Measurements from ENCODE around the gene SCP2. TPM values are rescaled to one million over a fixed set of nuclear protein-coding genes. Genes with fewer than 3 reads are reported as not detected.

The SCP2 gene
- total RNA-seq, 1 donor from 2014 or later: 57.5 TPM

DNA sequence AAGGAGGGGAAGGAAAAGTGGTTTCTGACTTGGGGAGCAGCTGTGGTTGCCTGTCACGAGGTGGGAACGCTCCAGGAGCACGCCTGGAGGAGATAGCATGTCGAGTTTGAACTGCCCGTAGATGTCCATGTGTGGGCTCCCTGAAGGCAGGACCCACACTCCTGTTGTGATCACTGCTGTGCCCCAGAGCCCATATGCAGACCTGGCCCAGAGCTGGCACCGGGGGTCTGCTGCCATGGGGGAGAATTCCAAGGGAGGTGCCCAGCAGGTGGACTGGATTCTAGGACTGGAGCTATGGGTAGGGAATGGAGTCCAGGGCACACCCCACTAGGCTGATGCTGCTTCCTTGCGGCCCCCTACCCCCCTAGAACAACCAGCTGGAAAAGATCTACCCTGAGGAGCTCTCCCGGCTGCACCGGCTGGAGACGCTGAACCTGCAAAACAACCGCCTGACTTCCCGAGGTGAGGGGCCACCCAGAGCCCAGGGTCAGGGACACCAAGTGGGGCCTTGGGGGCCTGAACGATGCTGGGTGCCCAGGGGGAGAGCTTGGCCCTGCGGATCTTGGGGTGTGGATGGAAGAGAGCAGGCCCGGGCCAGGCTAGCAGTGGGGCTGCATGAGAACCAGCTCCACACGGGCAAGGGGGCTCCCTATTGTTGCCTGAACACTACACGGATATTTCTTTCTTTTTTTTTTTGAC, 144.2 kb downstream of the SCP2 start:
- Mint-ChIP-seq H3K36me3 (ENCODE audit: unreplicated experiment) (no peaks in the 10 kb centered on the region), H3K9me3 (ENCODE audit: unreplicated experiment) (peaks cover 6% of the 10 kb centered on the region), H3K4me1 (ENCODE audit: low read depth, unreplicated experiment) (peaks cover 12% of the 10 kb centered on the region), H3K27me3 (ENCODE audit: unreplicated experiment) (peaks cover 8% of the 10 kb centered on the region), H3K4me3 (ENCODE audit: unreplicated experiment) (no peak overlapping the region), H3K27ac (ENCODE audit: unreplicated experiment) (no peak overlapping the region)
- TF ChIP-seq, protein P1, sequence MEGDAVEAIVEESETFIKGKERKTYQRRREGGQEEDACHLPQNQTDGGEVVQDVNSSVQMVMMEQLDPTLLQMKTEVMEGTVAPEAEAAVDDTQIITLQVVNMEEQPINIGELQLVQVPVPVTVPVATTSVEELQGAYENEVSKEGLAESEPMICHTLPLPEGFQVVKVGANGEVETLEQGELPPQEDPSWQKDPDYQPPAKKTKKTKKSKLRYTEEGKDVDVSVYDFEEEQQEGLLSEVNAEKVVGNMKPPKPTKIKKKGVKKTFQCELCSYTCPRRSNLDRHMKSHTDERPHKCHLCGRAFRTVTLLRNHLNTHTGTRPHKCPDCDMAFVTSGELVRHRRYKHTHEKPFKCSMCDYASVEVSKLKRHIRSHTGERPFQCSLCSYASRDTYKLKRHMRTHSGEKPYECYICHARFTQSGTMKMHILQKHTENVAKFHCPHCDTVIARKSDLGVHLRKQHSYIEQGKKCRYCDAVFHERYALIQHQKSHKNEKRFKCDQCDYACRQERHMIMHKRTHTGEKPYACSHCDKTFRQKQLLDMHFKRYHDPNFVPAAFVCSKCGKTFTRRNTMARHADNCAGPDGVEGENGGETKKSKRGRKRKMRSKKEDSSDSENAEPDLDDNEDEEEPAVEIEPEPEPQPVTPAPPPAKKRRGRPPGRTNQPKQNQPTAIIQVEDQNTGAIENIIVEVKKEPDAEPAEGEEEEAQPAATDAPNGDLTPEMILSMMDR (IDR thresholded peaks at IDR 0.05; ENCODE audit: partially characterized antibody, unreplicated experiment): no peak
- DNase-seq: no peak

- Mint-ChIP-seq H3K4me1 (ENCODE audit: low read depth, unreplicated experiment) (peaks cover 12% of the 10 kb centered on the region), H3K4me3 (ENCODE audit: unreplicated experiment) (no peak overlapping the region), H3K36me3 (ENCODE audit: unreplicated experiment) (no peaks in the 10 kb centered on the region), H3K9me3 (ENCODE audit: unreplicated experiment) (peaks cover 6% of the 10 kb centered on the region), H3K27me3 (ENCODE audit: unreplicated experiment) (peaks cover 8% of the 10 kb centered on the region), H3K27ac (ENCODE audit: unreplicated experiment) (no peak overlapping the region)
- TF ChIP-seq, protein P1 (IDR thresholded peaks at IDR 0.05; ENCODE audit: partially characterized antibody, unreplicated experiment): no peak
- DNase-seq: no peak
Measured at GRCh38 chr1:53071915-53072314, 144.8 kb downstream of the SCP2 start.

GRCh38 chr1:53073287-53073686, 146.2 kb downstream of the SCP2 start:
- Mint-ChIP-seq H3K27me3 (ENCODE audit: unreplicated experiment) (peaks cover 7% of the 10 kb centered on the region), H3K36me3 (ENCODE audit: unreplicated experiment) (no peaks in the 10 kb centered on the region), H3K4me1 (ENCODE audit: low read depth, unreplicated experiment) (peaks cover 12% of the 10 kb centered on the region), H3K9me3 (ENCODE audit: unreplicated experiment) (peaks cover 6% of the 10 kb centered on the region), H3K4me3 (ENCODE audit: unreplicated experiment) (no peak overlapping the region), H3K27ac (ENCODE audit: unreplicated experiment) (peak overlapping the region; percentile 93)
- no peak for DNase-seq
- TF ChIP-seq, protein P1 (IDR thresholded peaks at IDR 0.05; ENCODE audit: partially characterized antibody, unreplicated experiment): no peak

DNA sequence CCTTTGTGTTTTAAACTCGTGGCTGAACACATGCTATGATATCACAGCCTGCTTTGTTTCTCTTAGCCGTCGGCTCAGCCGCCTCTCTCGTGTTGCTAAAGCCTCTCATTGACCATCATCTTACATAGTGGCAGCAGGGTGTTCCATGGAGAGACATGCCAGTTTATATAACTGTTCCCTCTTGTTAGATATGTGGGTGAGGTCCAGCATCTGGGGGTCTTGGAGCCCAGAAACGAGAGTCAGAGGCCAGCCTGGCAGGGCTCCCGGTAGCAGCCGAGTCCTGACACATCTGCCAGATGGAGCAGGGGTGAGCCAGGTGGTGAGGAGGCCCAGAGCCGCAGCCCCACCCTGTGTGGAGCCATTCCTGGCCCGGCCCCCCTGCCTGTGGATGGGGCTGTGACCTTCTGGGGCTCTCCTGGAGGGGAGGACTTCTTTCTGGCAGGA, 146.8 kb downstream of the SCP2 start:
- Mint-ChIP-seq H3K9me3 (ENCODE audit: unreplicated experiment) (peaks cover 6% of the 10 kb centered on the region), H3K27me3 (ENCODE audit: unreplicated experiment) (peaks cover 7% of the 10 kb centered on the region), H3K27ac (ENCODE audit: unreplicated experiment) (peak overlapping the region; percentile 93)

More for the DNA sequence above, 146.8 kb downstream of the SCP2 start:
- DNase-seq: peak; percentile 62
- Mint-ChIP-seq H3K4me3 (ENCODE audit: unreplicated experiment) (no peak overlapping the region), H3K36me3 (ENCODE audit: unreplicated experiment) (no peaks in the 10 kb centered on the region), H3K4me1 (ENCODE audit: low read depth, unreplicated experiment) (peaks cover 12% of the 10 kb centered on the region)
- TF ChIP-seq, protein P1 (IDR thresholded peaks at IDR 0.05; ENCODE audit: partially characterized antibody, unreplicated experiment): no peak
